Endodermal cell (in vitro differentiated cells): ENCODE data around the gene SLC12A6. TPM values are rescaled to one million over a fixed set of nuclear protein-coding genes. Genes with fewer than 3 reads are reported as not detected.
A peak's percentile ranks its signal among the peaks of the same experiment; 100 is the strongest.

Source experiments
- DNase-seq: peaks from one replicate; pipeline ENCODE4 v3.0.0-alpha.2; 2017
- H3K27ac ChIP-seq: 2 replicates; pipeline ENCODE4 v1.5.1; 2013; ENCODE audit warnings: mild to moderate bottlenecking, low read depth, low read length, moderate library complexity
- H3K27me3 ChIP-seq: 2 replicates; pipeline ENCODE4 v1.6.1; 2013; ENCODE audit warnings: mild to moderate bottlenecking, low read length, moderate library complexity; ENCODE audit not compliant: insufficient read depth, control insufficient read depth, poor library complexity, severe bottlenecking
- H3K36me3 ChIP-seq: 2 replicates; pipeline ENCODE4 v1.7.0; 2013; ENCODE audit warnings: mild to moderate bottlenecking, low read length, moderate library complexity; ENCODE audit not compliant: control insufficient read depth, insufficient read depth
- H3K4me1 ChIP-seq: one replicate; pipeline ENCODE4 v1.7.0; 2013; ENCODE audit warnings: low read length; ENCODE audit not compliant: control insufficient read depth, insufficient read depth
- H3K4me3 ChIP-seq: 2 replicates; pipeline ENCODE4 v1.5.1; 2013; ENCODE audit warnings: mild to moderate bottlenecking, low read length, moderate library complexity
- H3K9ac ChIP-seq: 2 replicates; pipeline ENCODE4 v1.6.1; 2013; ENCODE audit warnings: mild to moderate bottlenecking, low read length, moderate library complexity; ENCODE audit not compliant: poor library complexity, severe bottlenecking; ENCODE audit errors: extremely low read depth
- H3K9me3 ChIP-seq: 2 replicates; pipeline ENCODE4 v1.6.1; 2013; ENCODE audit warnings: mild to moderate bottlenecking, low read length, moderate library complexity; ENCODE audit not compliant: control insufficient read depth
- H3K27ac Mint-ChIP-seq: 2 replicates; pipeline ENCODE4 v1.8.0; 2020; ENCODE audit warnings: mixed read lengths
- H3K27me3 Mint-ChIP-seq: 2 replicates; pipeline ENCODE4 v1.8.0; 2021; ENCODE audit warnings: mild to moderate bottlenecking, mixed read lengths; ENCODE audit not compliant: insufficient read depth
- H3K36me3 Mint-ChIP-seq: 2 replicates; pipeline ENCODE4 v1.8.0; 2020; ENCODE audit warnings: low read depth, mixed read lengths
- H3K4me1 Mint-ChIP-seq: 2 replicates; pipeline ENCODE4 v1.8.0; 2020; ENCODE audit warnings: mixed read lengths
- H3K4me3 Mint-ChIP-seq: 2 replicates; pipeline ENCODE4 v1.8.0; 2020; ENCODE audit warnings: mild to moderate bottlenecking, moderate library complexity, mixed read lengths
- H3K9me3 Mint-ChIP-seq: 2 replicates; pipeline ENCODE4 v1.8.0; 2020; ENCODE audit warnings: mild to moderate bottlenecking, mixed read lengths
- CTCF ChIP-seq: fragments of 200-600 bp; sonication (generic); conservative IDR thresholded peaks from 2 replicates; pipeline ENCODE4 v1.5.0; 2021; ENCODE audit warnings: antibody characterized with exemption, mild to moderate bottlenecking
- WGBS, 2 experiments: methylation state at CpG; one replicate each; pipeline versions ENCODE4 v1.1.5 to v1.1.7; 2013; ENCODE audit warnings: missing lambda C conversion rate in 2 of 2, mixed read lengths in 1 of 2; ENCODE audit not compliant: insufficient coverage in 1 of 2, insufficient read length in 1 of 2; 5-methylcytosine and 5-hydroxymethylcytosine counted together
- total RNA-seq, 2 donors: library from RNA; stranded (reverse); fragmentation: NEBNext Ultra II Directional in 1 of 2; extraction: Animal tissue kit (Norgen Biotek cat#: 25700) in 1 of 2; gene quantifications; 2 replicates in 1 of 2; 3 replicates in 1 of 2; pipeline ENCODE4 v1.2.1, GENCODE V29; 2021

Gene SLC12A6
- total RNA-seq, 2 donors from 2014 or later: 18.2 to 23.3 TPM

GRCh38 chr15:34364041-34364440 lies 26.5 kb upstream of the SLC12A6 start:
- Mint-ChIP-seq H3K27me3 (no peaks in the 10 kb centered on the region), H3K4me3 (no peak overlapping the region), H3K36me3 (peaks cover 32% of the 10 kb centered on the region), H3K9me3 (no peaks in the 10 kb centered on the region), H3K27ac (no peak overlapping the region), H3K4me1 (peaks cover 13% of the 10 kb centered on the region)
- H3K4me1 ChIP-seq: peaks cover 5% of the 10 kb centered on the region
- no peak overlapping the region for H3K9ac ChIP-seq
- H3K27me3 ChIP-seq: no peaks in the 10 kb centered on the region
- no peak for TF ChIP-seq CTCF
- no peak for DNase-seq
- H3K9me3 ChIP-seq: no peaks in the 10 kb centered on the region
- no peak overlapping the region for H3K4me3 ChIP-seq
- H3K27ac ChIP-seq: no peak overlapping the region
- WGBS, 2 experiments: 94 to 97% methylated on average over 6 to 8 of the region's 8 CpGs
- H3K36me3 ChIP-seq: peaks cover 27% of the 10 kb centered on the region

GRCh38 chr15:34362047-34362773 lies 24.6 kb upstream of the SLC12A6 start:
- Mint-ChIP-seq H3K36me3 (peaks cover 45% of the 10 kb centered on the region), H3K4me1 (peaks cover 9% of the 10 kb centered on the region), H3K27ac (peak overlapping the region; percentile 65), H3K4me3 (no peak overlapping the region), H3K27me3 (no peaks in the 10 kb centered on the region), H3K9me3 (no peaks in the 10 kb centered on the region)
- TF ChIP-seq CTCF: peak; percentile 51
- Histone ChIP-seq H3K4me1 (peaks cover 5% of the 10 kb centered on the region), H3K36me3 (peaks cover 27% of the 10 kb centered on the region), H3K27ac (no peak overlapping the region), H3K9ac (no peak overlapping the region), H3K27me3 (no peaks in the 10 kb centered on the region), H3K4me3 (no peak overlapping the region), H3K9me3 (no peaks in the 10 kb centered on the region)
- no peak for DNase-seq
- 82 to 91% methylated on average over 3 to 10 of the region's 10 CpGs for WGBS, 2 experiments

GRCh38 chr15:34361278-34361677 lies 23.7 kb upstream of the SLC12A6 start:
- 93 to 100% methylated on average over 7 of the region's 7 CpGs for WGBS, 2 experiments
- Histone ChIP-seq H3K9ac (no peak overlapping the region), H3K4me1 (peaks cover 5% of the 10 kb centered on the region), H3K4me3 (no peak overlapping the region), H3K27me3 (no peaks in the 10 kb centered on the region), H3K36me3 (peaks cover 27% of the 10 kb centered on the region), H3K9me3 (no peaks in the 10 kb centered on the region), H3K27ac (no peak overlapping the region)
- Mint-ChIP-seq H3K36me3 (peaks cover 51% of the 10 kb centered on the region), H3K27ac (no peak overlapping the region), H3K9me3 (no peaks in the 10 kb centered on the region), H3K4me1 (peaks cover 9% of the 10 kb centered on the region), H3K4me3 (no peak overlapping the region), H3K27me3 (no peaks in the 10 kb centered on the region)
- no peak for TF ChIP-seq CTCF
- no peak for DNase-seq
